ENCODE results near the gene ASTN2.
"Not testable (repeated sequence)": the region's sequence is repeated elsewhere in the genome, so short reads cannot be mapped to it uniquely, and the experiment has no call there.

Gene ASTN2

DNA sequence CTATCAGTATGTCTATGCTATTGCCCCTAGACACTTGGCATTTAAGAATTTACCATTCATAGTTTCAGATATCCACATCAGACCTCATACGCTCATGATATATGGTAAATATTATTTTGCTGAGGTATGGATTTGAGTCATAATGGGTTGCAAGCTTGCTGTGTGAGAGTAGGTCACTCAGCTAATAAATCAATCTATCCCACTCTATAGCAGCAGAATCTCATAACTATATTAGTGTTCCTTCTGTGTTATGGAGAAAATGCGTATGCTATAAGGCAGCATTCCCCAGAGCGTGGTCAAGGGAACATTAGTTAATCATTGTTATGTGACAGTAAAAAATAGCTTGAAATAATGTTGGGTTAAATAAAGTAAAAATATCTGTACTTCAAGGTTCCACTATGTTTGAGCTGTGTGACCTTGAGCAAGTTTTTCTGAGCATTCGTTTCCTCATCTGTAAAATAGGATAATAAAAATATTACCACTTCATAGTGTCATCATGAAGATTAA lies 720.0 kb downstream of the ASTN2 start:
- TF ChIP-seq, protein P1, sequence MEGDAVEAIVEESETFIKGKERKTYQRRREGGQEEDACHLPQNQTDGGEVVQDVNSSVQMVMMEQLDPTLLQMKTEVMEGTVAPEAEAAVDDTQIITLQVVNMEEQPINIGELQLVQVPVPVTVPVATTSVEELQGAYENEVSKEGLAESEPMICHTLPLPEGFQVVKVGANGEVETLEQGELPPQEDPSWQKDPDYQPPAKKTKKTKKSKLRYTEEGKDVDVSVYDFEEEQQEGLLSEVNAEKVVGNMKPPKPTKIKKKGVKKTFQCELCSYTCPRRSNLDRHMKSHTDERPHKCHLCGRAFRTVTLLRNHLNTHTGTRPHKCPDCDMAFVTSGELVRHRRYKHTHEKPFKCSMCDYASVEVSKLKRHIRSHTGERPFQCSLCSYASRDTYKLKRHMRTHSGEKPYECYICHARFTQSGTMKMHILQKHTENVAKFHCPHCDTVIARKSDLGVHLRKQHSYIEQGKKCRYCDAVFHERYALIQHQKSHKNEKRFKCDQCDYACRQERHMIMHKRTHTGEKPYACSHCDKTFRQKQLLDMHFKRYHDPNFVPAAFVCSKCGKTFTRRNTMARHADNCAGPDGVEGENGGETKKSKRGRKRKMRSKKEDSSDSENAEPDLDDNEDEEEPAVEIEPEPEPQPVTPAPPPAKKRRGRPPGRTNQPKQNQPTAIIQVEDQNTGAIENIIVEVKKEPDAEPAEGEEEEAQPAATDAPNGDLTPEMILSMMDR (IDR thresholded peaks at IDR 0.05; ENCODE audit: low read depth, low read length) = no peak
- H3K4me3 ChIP-seq (ENCODE audit: low read depth, low read length) = no peak overlapping the region

DNA sequence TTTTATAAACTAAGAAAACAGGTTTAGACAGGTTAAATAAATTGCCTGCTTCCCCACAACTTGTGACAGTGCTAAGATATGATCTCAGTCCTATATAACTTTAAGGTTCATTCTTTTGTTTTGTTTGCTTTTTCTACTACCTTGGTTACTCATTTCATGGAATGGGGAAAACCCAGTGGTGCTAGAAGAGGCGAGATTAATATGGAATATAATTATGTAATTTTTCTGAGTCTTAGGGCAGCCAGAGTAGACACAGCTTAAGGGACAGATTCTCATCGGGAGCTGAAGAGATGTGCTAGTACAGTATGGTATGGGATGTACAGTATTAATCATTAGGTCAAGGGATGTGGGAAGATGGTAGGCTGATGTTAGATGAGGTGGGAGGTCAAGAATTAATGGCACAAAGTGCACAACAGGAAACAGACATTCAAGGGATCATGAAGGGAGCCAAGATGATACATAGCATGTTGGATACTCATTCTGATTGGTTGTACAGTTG lies 721.6 kb downstream of the ASTN2 start:
- no peak overlapping the region for H3K4me3 ChIP-seq (ENCODE audit: low read depth, low read length)
- TF ChIP-seq, protein P1 (IDR thresholded peaks at IDR 0.05; ENCODE audit: low read depth, low read length) = no peak

DNA sequence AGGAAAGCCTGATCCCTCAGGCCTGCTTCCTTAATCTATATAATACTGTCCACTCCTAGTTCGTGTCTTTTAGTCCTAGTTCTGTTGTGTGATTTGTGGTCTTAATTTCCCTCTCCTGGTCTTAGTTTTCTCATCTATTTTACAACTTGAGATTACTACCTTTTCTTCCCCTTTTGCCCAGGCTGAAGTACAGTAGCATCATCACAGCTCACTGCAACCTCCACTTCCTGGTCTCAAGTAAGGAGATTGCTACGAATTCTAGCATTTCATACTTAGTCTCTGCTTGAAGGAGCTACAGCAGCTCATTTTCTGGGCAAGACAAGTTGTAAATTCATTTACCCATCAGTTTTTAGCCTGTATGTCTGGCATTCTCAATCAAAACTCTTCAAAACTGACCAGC lies 722.2 kb downstream of the ASTN2 start:
- TF ChIP-seq, protein P1 (IDR thresholded peaks at IDR 0.05; ENCODE audit: low read depth, low read length) = no peak
- H3K4me3 ChIP-seq (ENCODE audit: low read depth, low read length) = no peak overlapping the region

DNA sequence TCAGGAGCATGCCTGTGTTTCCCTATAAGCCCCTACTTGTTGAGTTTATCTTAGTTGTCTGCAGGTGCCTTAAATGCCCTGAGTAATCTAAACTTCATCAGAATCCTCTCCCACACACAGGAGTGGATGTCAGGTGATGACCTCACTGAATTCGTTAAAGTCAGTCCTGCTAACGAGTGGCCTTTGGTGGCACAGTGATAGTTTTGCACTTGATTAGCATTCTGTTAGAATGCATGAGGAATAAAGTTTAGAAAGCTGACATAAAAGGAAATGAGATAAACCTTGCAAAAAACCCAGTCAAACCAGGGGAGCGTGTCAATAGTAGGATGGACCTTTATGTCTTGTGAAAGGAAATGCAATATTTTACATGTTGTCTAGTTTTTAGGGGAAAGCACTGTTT lies 723.2 kb downstream of the ASTN2 start:
- TF ChIP-seq, protein P1 (IDR thresholded peaks at IDR 0.05; ENCODE audit: low read depth, low read length) = no peak
- H3K4me3 ChIP-seq (ENCODE audit: low read depth, low read length) = no peak overlapping the region

DNA sequence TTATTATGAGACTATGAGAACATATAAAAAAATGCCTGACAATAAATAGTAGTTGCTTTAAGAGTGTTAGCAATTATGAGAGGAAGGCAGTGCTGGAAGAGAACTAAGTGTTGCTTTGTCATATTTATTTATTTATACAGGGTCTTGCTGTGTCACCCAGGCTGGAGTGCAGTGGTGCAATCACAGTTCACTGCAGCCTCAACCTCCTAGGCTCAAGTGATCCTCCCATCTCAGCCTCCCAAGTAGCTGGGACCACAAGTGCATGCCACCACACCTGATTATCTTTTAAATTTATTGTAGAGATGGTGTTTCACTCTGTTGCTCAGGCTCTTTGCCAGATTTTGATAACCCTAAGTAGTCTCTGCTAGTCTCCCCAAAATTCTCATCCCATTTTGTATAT lies 724.1 kb downstream of the ASTN2 start:
- not testable (repeated sequence) for H3K4me3 ChIP-seq (ENCODE audit: low read depth, low read length)

DNA sequence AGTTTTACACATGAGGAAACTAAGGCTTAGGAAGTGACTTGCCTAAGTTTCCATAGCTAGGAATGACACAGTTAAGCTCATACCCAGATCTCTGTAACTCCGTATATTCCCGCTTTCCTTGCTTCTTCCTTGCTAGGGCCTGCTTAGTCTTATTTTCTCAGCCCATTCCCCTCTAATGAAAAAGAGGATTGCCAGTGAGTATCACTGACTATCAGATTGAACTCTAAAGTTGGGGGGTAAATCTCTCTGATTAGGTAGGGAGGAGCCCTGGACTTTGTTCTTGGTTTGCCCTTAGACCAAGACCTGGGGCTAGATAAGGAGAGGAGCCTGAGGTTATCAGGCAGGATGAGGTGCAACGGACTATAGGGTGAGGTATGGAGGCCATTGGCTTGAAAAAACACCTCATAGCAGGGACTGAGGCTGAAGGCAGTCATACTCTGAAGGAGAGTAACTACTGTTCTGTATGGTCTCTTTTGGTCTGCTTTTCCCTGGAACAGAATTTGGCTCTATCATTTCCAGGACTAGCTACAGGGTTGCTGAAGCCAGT lies 725.3 kb downstream of the ASTN2 start:
- no peak overlapping the region for H3K4me3 ChIP-seq (ENCODE audit: low read depth, low read length)
- TF ChIP-seq, protein P1 (IDR thresholded peaks at IDR 0.05; ENCODE audit: low read depth, low read length) = no peak

DNA sequence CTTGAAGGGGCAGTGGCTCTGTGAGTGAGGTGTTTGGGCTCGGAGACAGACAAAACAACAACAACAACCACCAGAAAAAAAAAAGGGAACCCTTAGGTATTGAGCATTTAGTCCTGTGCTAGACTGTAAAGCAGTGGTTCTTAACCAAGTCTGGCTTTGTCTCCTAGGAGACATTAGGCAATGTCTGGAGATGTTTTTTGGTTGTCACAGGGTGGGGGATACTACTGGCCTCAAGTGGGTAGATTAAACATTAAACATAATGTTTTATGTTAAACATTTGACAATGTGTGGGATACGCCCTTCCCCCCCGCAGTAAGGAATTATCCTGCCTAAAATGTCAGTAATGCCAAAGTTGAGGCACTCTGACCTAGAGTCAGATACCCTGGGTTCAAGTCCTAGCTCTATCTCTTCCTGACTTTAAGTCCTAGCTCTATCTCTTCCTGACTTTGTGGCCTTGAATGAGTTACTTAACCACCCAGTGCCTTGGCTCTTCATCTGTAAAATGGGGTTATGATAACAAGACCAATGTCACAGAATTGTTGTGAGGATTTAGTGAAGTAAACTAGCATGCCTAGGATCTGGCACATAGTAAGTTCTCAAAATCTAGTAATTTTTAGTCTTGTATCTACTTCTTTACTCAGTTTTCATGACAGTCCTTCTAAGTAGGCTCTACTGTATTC lies 725.9 kb downstream of the ASTN2 start:
- no peak overlapping the region for H3K4me3 ChIP-seq (ENCODE audit: low read depth, low read length)

More for the DNA sequence above, 725.9 kb downstream of the ASTN2 start:
- TF ChIP-seq, protein P1 (IDR thresholded peaks at IDR 0.05; ENCODE audit: low read depth, low read length) = no peak
